AG04449 (cell line): ENCODE results near the gene CENPP.
A peak's percentile ranks its signal among the peaks of the same experiment; 100 is the strongest.

Experiments used
- CTCF ChIA-PET: fragments of 350-600 bp; formaldehyde crosslinking; extraction: SDS; loops from one replicate; lab custom pipeline; 2021; ENCODE audit warnings: antibody characterized with exemption; lab: Yijun Ruan, JAX
- POLR2A ChIA-PET: fragments of 400-600, 350-600 bp; formaldehyde crosslinking; extraction: SDS; loops from one replicate; lab custom pipeline; 2020; ENCODE audit warnings: antibody characterized with exemption, inconsistent platforms; lab: Yijun Ruan, JAX
- DNase-seq: peaks from one replicate; pipeline ENCODE4 v3.0.0-alpha.2; 2010; ENCODE audit warnings: low read depth, low spot score
- H3K4me3 ChIP-seq: 2 replicates; pipeline ENCODE4 v1.5.1; 2011; ENCODE audit warnings: low read depth, mild to moderate bottlenecking, control low read depth, low read length
- CTCF ChIP-seq: IDR thresholded peaks from one replicate; pipeline ENCODE4 v1.5.1; 2011; ENCODE audit warnings: mild to moderate bottlenecking, moderate library complexity, low read length, control low read depth, inconsistent platforms; ENCODE audit not compliant: insufficient read depth; ENCODE audit errors: missing control alignments

The CENPP gene

GRCh38 chr9:92332577-92333281, 7.0 kb downstream of the CENPP start:
- H3K4me3 ChIP-seq: no peak overlapping the region
- POLR2A ChIA-PET: no interaction called here
- TF ChIP-seq CTCF: no peak
- peak; percentile 19 for DNase-seq
- CTCF ChIA-PET: interaction anchor here (0.9 to 12.2 kb wide), 10 partner anchors 12 to 383 kb away, joined by 3 to 120 read pairs (median 4); no protein-coding TSS in a partner anchor

- ChIA-PET POLR2A (no interaction called here), CTCF (interaction anchor here (0.7 to 12.2 kb wide), 10 partner anchors 10 to 302 kb away, joined by 3 to 120 read pairs (median 4); no protein-coding TSS in a partner anchor)
- H3K4me3 ChIP-seq: no peak overlapping the region
- no peak for TF ChIP-seq CTCF
- no peak for DNase-seq
Measured at GRCh38 chr9:92333282-92333634, 7.5 kb downstream of the CENPP start.

- no peak overlapping the region for H3K4me3 ChIP-seq
- CTCF ChIA-PET: interaction anchor here (0.9 to 4.5 kb wide), 6 partner anchors 11 to 293 kb away, joined by 3 to 57 read pairs (median 6); no protein-coding TSS in a partner anchor
- no peak for DNase-seq
- no peak for TF ChIP-seq CTCF
- POLR2A ChIA-PET: no interaction called here
Measured at GRCh38 chr9:92341578-92341977, 15.8 kb downstream of the CENPP start.

- no peak overlapping the region for H3K4me3 ChIP-seq
- no peak for DNase-seq
- TF ChIP-seq CTCF: no peak
- ChIA-PET POLR2A (no interaction called here), CTCF (interaction anchor here (0.8 to 4.5 kb wide), 22 partner anchors 9 to 448 kb away, joined by 3 to 57 read pairs (median 4); partner anchors contain the start of gene CENPP)
Measured at GRCh38 chr9:92342825-92343488, 17.2 kb downstream of the CENPP start.

- ChIA-PET POLR2A (no interaction called here), CTCF (interaction anchor here (2.0 to 4.5 kb wide), 2 partner anchors 93 to 289 kb away, joined by 6 to 52 read pairs; no protein-coding TSS in a partner anchor)
- H3K4me3 ChIP-seq: no peak overlapping the region
Measured at GRCh38 chr9:92345582-92345981, 19.8 kb downstream of the CENPP start.

More at GRCh38 chr9:92345582-92345981, 19.8 kb downstream of the CENPP start:
- DNase-seq: no peak
- no peak for TF ChIP-seq CTCF
